ENCODE results near the gene HOOK2. TPM values are rescaled to one million over a fixed set of nuclear protein-coding genes. Genes with fewer than 3 reads are reported as not detected.

HOOK2 gene
- total RNA-seq, 1 experiment from 2014 or later = 70.0 TPM

GRCh38 chr19:12722566-12723380 lies 52.6 kb downstream of the HOOK2 start (continued):
- TF ChIP-seq ARID4B (CRISPR knock-in tag; IDR thresholded peaks at IDR 0.05; ENCODE audit: borderline replicate concordance) = no peak
- peak; percentile 91 for TF ChIP-seq FOXK1 (CRISPR knock-in tag; IDR thresholded peaks at IDR 0.05)

- Mint-ChIP-seq H3K4me1 (peaks cover 21% of the 10 kb centered on the region), H3K4me3 (peak overlapping the region; percentile 95), H3K27me3 (ENCODE audit: low read depth) (no peaks in the 10 kb centered on the region), H3K27ac (peak overlapping the region; percentile 98), H3K36me3 (peaks cover 16% of the 10 kb centered on the region), H3K9me3 (no peaks in the 10 kb centered on the region)
- ChIA-PET POLR2A (interaction anchor here (0.6 to 5.4 kb wide), 6 partner anchors 14 to 56 kb away, joined by 4 to 44 read pairs (median 5); partner anchors contain the start of genes DHPS, GET3 and TRIR), CTCF (interaction anchor here (0.7 to 4.4 kb wide), 11 partner anchors 19 to 163 kb away, joined by 3 to 35 read pairs (median 5); no protein-coding TSS in a partner anchor)
- DNase-seq (ENCODE audit: low spot score) (peak; percentile 79), ATAC-seq (peak; percentile 61)
- TF ChIP-seq CREB1 (CRISPR knock-in tag; IDR thresholded peaks at IDR 0.05) = no peak
- no peak for TF ChIP-seq IRF1 (CRISPR knock-in tag; IDR thresholded peaks at IDR 0.05)
- TF ChIP-seq ZMAT4 (CRISPR knock-in tag; IDR thresholded peaks at IDR 0.05) = no peak
- no peak for TF ChIP-seq PRRX2 (CRISPR knock-in tag; IDR thresholded peaks at IDR 0.05)
- TF ChIP-seq ERG (CRISPR knock-in tag; IDR thresholded peaks at IDR 0.05) = no peak
- TF ChIP-seq ZNF512 (CRISPR knock-in tag; IDR thresholded peaks at IDR 0.05; ENCODE audit: borderline replicate concordance) = no peak
- TF ChIP-seq ZNF219 (CRISPR knock-in tag; IDR thresholded peaks at IDR 0.05; ENCODE audit: borderline replicate concordance) = no peak
- TF ChIP-seq AFF4 (CRISPR knock-in tag; IDR thresholded peaks at IDR 0.05; ENCODE audit: borderline replicate concordance) = no peak
- TF ChIP-seq RORB (CRISPR knock-in tag; IDR thresholded peaks at IDR 0.05) = no peak
- no peak for TF ChIP-seq GRHL2 (CRISPR knock-in tag; IDR thresholded peaks at IDR 0.05; ENCODE audit: insufficient replicate concordance, severe bottlenecking)
- TF ChIP-seq MXD4 (CRISPR knock-in tag; IDR thresholded peaks at IDR 0.05; ENCODE audit: borderline replicate concordance) = no peak
- no peak for TF ChIP-seq USF2 (CRISPR knock-in tag; IDR thresholded peaks at IDR 0.05)
- no peak for TF ChIP-seq ZNF263 (CRISPR knock-in tag; IDR thresholded peaks at IDR 0.05; ENCODE audit: low read depth)
- no peak for TF ChIP-seq NR1H2 (CRISPR knock-in tag; IDR thresholded peaks at IDR 0.05)
Measured at GRCh38 chr19:12721656-12722565, 53.4 kb downstream of the HOOK2 start.
